SW 1271 (cell line): Measurements from ENCODE around the gene IFT122.

Experiments
- DNase-seq, 2 experiments: peaks; one replicate each; lab custom pipeline; 2025; lab: John Stamatoyannopoulos, UW

The IFT122 gene

DNA sequence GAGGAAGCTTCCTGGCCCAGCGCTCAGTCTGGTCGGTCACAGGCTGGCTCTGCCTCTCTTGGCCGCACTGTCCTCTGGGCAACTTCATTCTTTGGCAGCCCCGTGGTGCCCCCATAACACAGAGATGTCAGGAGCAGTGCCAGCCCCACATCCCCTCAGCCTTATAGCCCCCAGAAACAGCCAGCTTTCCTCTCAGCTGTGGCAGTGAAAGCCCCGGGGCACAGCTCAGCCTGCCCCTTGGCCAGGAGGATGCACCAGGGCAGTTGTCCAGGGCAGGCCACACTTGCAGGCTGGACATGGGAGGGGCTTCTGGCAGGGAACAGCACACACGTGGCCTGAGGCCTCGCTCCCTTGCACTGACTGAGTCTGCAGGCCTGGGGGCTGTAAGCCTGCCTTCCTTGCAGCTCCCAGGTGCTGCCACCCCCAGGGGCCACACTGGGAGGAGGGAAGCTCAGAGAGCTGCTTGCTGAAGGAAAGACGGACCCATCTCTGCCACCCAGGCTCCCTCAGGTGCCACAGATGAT, 78.1 kb downstream of the IFT122 start:
- DNase-seq: no peak

DNA sequence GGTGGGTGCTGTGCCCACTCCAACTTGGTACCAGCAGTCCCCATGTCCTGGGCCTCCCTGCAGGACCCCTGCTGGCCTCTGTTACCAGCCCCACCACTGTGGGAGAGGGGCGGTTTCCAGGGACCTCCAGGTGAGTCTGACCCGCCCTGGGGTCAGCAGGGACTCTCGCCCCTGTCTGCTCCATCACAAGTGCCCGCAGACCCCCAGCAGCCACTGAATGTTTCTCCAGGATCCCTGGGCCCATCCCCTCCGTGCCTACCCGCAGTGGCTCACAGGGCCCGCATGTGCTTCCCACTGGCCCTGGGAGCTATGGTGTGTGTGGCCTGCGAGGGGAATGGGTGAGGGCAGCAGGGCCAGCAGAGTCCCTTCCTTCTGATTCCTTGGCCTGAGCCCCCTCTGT, 78.6 kb downstream of the IFT122 start:
- no peak for DNase-seq

DNA sequence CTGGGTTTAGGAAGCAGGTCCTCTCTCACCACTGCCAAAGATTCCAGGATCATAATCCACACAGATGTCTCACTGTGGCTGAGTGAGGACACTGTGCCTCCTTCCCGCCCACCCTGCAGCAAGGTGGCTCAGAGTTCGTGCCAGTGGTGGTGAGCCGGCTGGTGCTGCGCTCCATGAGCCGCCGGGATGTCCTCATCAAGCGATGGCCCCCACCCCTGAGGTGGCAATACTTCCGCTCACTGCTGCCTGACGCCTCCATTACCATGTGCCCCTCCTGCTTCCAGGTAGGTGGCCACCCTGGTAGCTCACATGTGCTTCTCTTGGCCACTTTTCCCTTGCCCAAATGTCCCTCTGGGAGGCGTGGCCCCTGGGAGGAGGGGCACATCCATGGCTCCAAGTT, 79.4 kb downstream of the IFT122 start:
- no peak for DNase-seq

DNA sequence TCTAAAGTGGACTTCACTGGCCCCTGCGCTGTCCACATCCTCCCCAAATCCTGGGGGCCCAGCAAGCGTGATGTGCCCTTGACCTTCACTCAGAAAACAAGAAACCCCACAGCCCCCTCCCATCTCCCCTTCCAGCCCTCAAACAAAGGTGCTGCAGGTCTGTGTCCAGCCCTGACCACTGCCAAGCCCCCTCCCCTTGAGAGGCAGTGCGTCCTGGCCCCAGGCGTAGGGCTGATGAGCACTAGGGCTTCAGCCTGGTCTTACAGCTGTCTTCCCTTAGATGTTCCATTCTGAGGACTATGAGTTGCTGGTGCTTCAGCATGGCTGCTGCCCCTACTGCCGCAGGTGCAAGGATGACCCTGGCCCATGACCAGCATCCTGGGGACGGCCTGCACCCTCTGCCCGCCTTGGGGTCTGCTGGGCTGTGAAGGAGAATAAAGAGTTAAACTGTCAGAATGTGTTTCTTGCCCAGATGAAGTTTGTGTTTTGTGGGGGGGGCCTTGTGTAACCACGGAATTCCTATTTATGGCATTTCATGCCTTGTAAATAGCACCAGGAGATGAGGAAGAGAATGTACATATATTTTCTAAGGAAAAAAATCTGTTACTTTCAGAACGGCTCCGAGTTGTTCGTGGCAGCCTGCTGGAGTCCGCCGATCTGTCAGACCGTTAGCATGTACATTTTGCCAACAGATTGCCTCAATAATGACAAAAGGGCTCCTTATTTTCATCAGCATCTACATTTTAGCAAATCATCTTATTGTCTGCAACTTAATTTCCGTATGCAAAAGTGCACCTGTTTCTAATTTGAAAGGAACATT, 80.1 kb downstream of the IFT122 start:
- no peak for DNase-seq

DNA sequence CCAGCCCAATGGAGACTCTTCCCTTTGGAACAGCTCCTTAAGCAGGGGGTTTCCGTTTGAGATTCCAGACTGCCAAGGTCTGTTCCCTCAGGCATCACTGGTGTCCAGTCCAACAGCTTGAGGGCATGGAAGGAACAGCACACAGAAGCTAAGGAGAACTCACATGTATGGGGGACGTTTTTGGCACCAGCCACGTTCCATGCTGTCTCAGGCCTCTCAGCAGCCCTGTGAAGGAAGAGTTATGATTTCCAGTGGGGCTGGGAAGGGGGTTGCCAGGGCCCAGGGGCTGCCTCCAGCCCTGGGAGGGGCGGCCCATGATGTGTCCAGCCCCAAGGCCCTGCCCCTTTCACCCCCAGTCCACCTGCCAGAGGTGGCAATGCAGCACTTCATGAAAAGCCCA, 80.9 kb downstream of the IFT122 start:
- no peak for DNase-seq

DNA sequence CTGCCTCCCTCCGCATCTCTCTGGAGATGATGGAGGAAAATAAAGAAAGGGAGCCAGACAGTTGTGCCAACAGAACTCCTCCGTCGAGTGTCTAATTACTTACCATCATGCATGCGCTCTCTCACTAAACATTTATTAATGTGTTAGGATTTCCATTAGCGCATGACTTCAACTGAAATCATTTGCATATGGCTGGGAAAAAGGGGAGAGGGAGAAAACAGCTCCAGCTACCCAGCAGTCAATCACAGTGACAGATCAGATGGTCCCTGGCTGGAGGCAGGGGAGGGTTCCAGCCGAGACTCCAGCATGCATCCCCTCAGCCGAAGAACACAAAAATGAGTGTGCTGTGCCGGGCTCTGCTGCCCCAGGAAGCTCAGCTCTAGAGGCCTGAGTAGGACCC, 81.6 kb downstream of the IFT122 start:
- DNase-seq: no peak

DNA sequence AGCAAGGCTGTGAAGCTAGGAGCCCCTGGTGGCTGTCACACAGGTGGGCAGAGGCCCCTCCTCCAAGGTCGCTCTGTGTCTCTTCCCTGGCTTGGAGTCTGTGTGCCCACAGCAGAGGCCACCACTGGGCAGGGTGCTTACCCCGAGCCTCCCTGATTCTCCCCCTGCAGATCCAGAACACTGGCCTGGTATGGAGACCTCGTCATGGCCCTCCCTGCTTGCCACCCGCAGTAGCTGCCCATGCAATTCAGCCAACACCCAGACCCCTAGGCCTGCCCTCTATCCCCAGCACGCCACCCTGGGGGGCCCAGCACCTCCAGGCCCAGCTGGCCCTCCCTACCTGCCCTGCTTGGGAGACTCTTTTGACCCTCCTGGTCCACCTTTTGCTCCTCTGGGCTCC, 82.9 kb downstream of the IFT122 start:
- no peak for DNase-seq

DNA sequence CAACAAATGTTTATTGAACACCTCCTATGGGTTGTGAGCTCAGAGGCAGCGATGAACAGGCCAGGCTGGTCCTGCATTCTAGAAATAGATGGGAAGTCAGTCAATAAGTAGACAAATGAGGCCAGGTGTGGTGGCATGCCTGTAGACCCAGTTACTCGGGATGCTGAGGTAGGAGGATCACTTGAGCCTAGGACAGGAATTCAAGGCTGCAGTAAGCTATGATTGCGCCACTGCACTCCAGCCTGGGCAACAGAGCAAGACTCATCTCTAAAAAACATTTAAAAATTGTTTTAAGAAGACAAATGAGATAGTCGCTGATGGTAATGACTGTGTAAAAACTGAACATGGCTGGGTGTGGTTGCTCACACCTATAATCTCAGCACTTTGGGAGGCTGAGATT, 84.1 kb downstream of the IFT122 start:
- DNase-seq: no peak

DNA sequence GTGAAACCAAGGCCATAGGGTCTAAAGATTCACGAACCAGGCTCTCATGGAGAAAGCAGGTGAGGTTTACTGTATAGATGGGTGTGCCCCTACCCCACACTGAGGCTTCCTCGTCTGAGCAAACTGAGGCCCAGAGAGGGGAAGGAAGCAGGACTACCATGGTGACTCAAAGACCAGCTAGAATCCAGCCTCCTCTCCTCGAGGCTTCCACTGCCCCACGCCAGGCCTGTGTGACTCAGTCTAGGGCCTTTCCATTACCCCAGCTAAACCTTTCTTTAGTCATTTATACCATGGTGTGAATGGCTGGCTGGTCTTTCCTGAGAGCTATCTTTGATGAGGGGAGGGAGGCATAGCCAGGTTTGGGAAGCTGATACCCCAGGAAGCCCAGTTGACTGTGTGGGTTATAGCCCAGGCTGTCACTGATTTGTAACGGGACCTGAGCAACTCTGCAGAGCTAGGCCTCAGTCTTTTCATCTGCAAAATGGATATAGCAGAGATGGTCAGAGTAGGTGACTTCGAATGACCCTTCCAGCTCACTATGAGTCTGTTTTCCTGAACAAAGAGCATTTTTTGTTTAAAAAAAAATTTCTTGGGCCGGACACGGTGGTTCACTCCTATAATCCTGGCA, 85.4 kb downstream of the IFT122 start:
- DNase-seq: no peak

DNA sequence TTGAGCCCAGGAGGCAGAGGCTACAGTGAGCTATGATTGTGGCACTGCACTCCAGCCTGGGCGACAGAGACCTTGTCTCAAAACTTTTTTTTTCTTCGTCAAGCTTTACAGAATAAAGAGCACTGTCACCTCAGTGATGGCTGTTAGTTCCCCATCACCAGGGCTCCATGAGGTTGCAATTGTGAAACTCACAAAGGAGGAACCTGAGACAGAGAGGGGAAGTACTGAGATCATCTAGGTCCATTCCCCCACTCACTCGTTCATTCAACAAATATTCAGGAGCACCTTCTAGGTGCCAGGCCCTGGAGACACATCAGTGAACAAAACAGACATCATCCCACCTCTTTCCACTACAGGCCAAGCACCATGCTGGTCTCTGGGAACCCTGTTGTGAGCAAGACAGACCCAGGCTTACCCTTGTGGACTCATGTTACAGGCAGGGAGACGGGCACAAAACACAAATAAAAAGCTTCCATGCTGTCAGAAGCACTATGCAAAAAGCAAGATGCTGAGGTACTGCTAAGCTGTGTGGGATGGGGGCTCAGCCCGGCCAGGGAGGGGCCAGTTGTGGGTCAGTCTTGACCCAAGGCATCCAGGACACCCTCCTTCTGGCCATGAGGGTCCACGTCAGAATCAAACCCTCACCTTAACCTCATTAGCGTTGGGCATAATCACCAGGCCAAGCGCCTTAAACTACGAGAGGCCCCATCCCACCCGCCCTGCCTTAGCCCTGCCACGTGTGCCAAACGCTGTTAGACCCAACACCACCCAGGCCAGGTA, 86.3 kb downstream of the IFT122 start:
- no peak for DNase-seq

DNA sequence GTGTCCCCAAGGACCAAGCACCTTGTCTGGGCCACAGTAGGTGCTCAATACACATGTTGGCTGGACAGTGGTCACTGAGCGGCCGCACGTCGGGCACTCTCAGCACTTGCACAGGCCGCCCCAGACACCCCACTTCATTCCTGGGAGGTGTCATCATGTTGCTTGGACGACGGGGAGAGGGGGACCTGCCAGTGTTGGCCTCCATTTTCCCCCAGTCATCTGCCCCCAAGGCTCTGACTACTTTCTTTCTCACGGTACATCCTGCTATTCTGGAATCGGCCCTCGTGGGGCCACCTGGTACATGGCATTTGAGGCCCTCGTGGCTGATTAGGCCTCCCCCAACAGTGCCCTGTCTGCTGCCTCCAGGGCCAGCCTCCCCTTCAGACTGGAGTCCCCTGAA, 87.2 kb downstream of the IFT122 start:
- no peak for DNase-seq

DNA sequence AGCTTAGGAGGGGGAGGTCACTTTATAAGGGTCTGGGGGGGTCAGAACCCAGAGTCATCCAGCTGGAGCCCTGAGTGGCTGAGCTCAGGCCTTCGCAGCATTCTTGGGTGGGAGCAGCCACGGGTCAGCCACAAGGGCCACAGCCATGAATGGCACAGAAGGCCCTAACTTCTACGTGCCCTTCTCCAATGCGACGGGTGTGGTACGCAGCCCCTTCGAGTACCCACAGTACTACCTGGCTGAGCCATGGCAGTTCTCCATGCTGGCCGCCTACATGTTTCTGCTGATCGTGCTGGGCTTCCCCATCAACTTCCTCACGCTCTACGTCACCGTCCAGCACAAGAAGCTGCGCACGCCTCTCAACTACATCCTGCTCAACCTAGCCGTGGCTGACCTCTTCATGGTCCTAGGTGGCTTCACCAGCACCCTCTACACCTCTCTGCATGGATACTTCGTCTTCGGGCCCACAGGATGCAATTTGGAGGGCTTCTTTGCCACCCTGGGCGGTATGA, 88.6 kb downstream of the IFT122 start, which contains the start of gene RHO:
Gene RHO, plus strand, starts transcription at position 51 of the 512 bp plus-strand sequence. Its CDS starts 95 bp downstream, at position 146.
- DNase-seq: no peak

DNA sequence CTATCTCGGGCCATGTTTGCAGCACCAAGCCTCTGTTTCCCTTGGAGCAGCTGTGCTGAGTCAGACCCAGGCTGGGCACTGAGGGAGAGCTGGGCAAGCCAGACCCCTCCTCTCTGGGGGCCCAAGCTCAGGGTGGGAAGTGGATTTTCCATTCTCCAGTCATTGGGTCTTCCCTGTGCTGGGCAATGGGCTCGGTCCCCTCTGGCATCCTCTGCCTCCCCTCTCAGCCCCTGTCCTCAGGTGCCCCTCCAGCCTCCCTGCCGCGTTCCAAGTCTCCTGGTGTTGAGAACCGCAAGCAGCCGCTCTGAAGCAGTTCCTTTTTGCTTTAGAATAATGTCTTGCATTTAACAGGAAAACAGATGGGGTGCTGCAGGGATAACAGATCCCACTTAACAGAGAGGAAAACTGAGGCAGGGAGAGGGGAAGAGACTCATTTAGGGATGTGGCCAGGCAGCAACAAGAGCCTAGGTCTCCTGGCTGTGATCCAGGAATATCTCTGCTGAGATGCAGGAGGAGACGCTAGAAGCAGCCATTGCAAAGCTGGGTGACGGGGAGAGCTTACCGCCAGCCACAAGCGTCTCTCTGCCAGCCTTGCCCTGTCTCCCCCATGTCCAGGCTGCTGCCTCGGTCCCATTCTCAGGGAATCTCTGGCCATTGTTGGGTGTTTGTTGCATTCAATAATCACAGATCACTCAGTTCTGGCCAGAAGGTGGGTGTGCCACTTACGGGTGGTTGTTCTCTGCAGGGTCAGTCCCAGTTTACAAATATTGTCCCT, 89.6 kb downstream of the IFT122 start:
- DNase-seq: no peak

DNA sequence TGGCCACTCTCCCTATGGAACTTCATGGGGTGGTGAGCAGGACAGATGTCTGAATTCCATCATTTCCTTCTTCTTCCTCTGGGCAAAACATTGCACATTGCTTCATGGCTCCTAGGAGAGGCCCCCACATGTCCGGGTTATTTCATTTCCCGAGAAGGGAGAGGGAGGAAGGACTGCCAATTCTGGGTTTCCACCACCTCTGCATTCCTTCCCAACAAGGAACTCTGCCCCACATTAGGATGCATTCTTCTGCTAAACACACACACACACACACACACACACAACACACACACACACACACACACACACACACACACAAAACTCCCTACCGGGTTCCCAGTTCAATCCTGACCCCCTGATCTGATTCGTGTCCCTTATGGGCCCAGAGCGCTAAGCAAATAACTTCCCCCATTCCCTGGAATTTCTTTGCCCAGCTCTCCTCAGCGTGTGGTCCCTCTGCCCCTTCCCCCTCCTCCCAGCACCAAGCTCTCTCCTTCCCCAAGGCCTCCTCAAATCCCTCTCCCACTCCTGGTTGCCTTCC, 90.3 kb downstream of the IFT122 start:
- no peak for DNase-seq

DNA sequence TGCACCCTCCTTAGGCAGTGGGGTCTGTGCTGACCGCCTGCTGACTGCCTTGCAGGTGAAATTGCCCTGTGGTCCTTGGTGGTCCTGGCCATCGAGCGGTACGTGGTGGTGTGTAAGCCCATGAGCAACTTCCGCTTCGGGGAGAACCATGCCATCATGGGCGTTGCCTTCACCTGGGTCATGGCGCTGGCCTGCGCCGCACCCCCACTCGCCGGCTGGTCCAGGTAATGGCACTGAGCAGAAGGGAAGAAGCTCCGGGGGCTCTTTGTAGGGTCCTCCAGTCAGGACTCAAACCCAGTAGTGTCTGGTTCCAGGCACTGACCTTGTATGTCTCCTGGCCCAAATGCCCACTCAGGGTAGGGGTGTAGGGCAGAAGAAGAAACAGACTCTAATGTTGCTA, 90.8 kb downstream of the IFT122 start:
- DNase-seq: no peak

DNA sequence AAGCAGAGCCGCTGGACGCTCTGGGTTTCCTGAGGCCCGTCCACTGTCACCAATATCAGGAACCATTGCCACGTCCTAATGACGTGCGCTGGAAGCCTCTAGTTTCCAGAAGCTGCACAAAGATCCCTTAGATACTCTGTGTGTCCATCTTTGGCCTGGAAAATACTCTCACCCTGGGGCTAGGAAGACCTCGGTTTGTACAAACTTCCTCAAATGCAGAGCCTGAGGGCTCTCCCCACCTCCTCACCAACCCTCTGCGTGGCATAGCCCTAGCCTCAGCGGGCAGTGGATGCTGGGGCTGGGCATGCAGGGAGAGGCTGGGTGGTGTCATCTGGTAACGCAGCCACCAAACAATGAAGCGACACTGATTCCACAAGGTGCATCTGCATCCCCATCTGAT, 91.7 kb downstream of the IFT122 start:
- no peak for DNase-seq

DNA sequence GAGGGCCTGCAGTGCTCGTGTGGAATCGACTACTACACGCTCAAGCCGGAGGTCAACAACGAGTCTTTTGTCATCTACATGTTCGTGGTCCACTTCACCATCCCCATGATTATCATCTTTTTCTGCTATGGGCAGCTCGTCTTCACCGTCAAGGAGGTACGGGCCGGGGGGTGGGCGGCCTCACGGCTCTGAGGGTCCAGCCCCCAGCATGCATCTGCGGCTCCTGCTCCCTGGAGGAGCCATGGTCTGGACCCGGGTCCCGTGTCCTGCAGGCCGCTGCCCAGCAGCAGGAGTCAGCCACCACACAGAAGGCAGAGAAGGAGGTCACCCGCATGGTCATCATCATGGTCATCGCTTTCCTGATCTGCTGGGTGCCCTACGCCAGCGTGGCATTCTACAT, 92.2 kb downstream of the IFT122 start:
- no peak for DNase-seq

DNA sequence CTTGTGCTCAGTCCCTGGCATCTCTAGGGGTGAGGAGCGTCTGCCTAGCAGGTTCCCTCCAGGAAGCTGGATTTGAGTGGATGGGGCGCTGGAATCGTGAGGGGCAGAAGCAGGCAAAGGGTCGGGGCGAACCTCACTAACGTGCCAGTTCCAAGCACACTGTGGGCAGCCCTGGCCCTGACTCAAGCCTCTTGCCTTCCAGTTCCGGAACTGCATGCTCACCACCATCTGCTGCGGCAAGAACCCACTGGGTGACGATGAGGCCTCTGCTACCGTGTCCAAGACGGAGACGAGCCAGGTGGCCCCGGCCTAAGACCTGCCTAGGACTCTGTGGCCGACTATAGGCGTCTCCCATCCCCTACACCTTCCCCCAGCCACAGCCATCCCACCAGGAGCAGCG, 93.4 kb downstream of the IFT122 start:
- DNase-seq: no peak

DNA sequence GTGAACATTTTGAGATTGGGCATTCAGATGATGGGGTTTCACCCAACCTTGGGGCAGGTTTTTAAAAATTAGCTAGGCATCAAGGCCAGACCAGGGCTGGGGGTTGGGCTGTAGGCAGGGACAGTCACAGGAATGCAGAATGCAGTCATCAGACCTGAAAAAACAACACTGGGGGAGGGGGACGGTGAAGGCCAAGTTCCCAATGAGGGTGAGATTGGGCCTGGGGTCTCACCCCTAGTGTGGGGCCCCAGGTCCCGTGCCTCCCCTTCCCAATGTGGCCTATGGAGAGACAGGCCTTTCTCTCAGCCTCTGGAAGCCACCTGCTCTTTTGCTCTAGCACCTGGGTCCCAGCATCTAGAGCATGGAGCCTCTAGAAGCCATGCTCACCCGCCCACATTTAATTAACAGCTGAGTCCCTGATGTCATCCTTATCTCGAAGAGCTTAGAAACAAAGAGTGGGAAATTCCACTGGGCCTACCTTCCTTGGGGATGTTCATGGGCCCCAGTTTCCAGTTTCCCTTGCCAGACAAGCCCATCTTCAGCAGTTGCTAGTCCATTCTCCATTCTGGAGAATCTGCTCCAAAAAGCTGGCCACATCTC, 94.5 kb downstream of the IFT122 start:
- no peak for DNase-seq

DNA sequence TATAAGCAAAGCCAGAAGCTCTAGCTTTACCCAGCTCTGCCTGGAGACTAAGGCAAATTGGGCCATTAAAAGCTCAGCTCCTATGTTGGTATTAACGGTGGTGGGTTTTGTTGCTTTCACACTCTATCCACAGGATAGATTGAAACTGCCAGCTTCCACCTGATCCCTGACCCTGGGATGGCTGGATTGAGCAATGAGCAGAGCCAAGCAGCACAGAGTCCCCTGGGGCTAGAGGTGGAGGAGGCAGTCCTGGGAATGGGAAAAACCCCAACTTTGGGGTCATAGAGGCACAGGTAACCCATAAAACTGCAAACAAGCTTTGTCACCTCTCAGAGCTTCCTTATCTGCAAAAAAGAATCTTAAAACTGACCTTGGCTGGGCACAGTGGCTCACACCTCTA, 95.1 kb downstream of the IFT122 start:
- DNase-seq: no peak

DNA sequence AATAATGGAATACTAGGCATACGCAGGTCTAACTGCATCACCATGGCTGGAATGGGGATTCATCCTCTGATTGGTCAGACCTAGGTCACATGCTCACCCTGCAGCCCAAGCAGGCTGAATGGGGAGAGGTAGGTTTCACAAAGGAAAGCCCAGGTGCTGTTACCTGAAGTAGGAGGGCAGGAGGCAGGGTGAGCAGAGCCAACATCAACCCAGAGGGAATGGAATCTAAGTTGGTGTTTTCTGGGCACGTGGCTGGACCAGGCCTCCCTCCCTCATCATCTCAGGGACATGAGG, 96.3 kb downstream of the IFT122 start:
- DNase-seq: no peak
